22Rv1 (cell line): ENCODE measurements around the gene GAB4.

Experiments used
- H3K27ac ChIP-seq: fragments of 450-650 bp; 2 replicates; pipeline ENCODE4 v1.5.1; 2017
- ZFX ChIP-seq: fragments of 450-650 bp; IDR thresholded peaks from 2 replicates; pipeline ENCODE4 v1.6.1; 2017; ENCODE audit warnings: antibody characterized with exemption, borderline replicate concordance
- TF ChIP-seq, protein P1 (sequence below): fragments of 450-650 bp; IDR thresholded peaks from 2 replicates; pipeline ENCODE4 v1.5.1; 2017; ENCODE audit warnings: mild to moderate bottlenecking

The GAB4 gene

GRCh38 chr22:16959345-16959930 is 48.6 kb downstream of the GAB4 start:
- TF ChIP-seq, protein P1, sequence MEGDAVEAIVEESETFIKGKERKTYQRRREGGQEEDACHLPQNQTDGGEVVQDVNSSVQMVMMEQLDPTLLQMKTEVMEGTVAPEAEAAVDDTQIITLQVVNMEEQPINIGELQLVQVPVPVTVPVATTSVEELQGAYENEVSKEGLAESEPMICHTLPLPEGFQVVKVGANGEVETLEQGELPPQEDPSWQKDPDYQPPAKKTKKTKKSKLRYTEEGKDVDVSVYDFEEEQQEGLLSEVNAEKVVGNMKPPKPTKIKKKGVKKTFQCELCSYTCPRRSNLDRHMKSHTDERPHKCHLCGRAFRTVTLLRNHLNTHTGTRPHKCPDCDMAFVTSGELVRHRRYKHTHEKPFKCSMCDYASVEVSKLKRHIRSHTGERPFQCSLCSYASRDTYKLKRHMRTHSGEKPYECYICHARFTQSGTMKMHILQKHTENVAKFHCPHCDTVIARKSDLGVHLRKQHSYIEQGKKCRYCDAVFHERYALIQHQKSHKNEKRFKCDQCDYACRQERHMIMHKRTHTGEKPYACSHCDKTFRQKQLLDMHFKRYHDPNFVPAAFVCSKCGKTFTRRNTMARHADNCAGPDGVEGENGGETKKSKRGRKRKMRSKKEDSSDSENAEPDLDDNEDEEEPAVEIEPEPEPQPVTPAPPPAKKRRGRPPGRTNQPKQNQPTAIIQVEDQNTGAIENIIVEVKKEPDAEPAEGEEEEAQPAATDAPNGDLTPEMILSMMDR, result no peak
- TF ChIP-seq ZFX, result no peak

GRCh38 chr22:16958475-16958874 is 49.5 kb downstream of the GAB4 start:
- TF ChIP-seq, protein P1, result no peak
- no peak for TF ChIP-seq ZFX
- H3K27ac ChIP-seq, result no peak overlapping the region

More at GRCh38 chr22:16959345-16959930, 48.6 kb downstream of the GAB4 start:
- no peak overlapping the region for H3K27ac ChIP-seq

DNA sequence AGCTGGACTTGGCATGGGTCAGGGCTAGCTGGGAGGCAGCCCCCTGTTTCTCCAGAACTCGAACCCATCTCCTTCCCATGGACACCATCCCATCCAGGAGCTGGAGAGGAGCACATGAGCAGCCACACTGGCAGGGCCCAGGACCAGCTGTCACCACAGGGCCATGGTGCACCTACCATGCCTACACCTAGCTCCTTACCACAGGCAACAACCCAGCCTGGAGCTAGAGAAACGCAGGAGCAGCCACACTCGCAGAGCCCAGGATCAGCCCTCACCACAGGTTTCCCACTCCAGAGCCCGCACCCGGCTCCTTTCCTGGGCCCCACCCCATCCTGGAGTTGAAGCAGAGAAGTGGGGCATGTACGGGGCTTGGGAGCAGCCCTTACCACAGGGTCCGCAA is 50.2 kb downstream of the GAB4 start:
- TF ChIP-seq, protein P1, result no peak
- TF ChIP-seq ZFX, result no peak
- H3K27ac ChIP-seq, result no peak overlapping the region

DNA sequence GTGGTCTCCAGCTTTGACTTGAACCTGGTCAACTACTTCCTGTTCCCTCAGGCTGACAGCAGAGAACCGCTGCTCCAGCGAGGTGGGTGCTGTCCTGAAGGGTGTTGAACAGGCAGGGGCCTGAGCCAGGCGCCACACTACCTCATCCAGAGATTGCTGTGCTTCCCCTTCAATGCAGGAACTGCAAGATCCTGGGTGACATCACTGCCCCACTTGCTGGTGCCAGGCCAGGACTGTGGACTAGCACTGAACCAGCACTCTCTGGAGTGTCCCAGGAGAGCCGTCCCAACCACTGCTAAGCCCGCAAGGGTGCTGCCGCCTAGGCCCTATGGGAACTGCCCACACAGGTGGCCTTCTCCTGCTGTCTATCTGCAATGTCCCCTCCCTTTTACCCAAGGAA is 51.7 kb downstream of the GAB4 start:
- no peak overlapping the region for H3K27ac ChIP-seq
- TF ChIP-seq ZFX, result no peak
- TF ChIP-seq, protein P1, result no peak

GRCh38 chr22:16955678-16956210 is 52.3 kb downstream of the GAB4 start:
- no peak overlapping the region for H3K27ac ChIP-seq
- TF ChIP-seq, protein P1, result no peak
- no peak for TF ChIP-seq ZFX

DNA sequence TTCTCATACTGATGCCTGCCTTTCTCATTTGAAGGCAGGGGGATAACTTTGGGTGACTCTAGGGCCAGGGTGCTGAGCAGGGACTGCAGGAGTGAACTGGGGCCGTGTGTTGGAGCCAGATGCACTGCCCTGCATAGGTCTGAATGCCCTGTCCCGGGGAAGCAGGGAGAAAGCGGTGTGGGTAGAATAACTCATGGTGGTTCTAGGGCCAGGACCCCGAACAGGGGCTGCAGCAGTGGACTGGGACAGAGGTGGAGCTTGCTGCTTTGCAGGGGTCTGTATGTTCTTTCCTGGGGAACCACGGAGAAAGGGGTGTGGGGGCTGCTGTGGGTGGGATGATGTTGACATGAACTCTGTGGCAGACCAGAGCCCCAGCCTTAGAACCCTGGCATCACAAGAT is 52.9 kb downstream of the GAB4 start:
- H3K27ac ChIP-seq, result no peak overlapping the region
- TF ChIP-seq ZFX, result no peak
- TF ChIP-seq, protein P1, result no peak

GRCh38 chr22:16954060-16954403 is 54.0 kb downstream of the GAB4 start:
- no peak for TF ChIP-seq ZFX
- TF ChIP-seq, protein P1, result no peak
- H3K27ac ChIP-seq, result no peak overlapping the region
